K562 (cell line): ENCODE measurements around the gene TIFAB. TPM values are rescaled to one million over a fixed set of nuclear protein-coding genes. Genes with fewer than 3 reads are reported as not detected.
A peak's percentile ranks its signal among the peaks of the same experiment; 100 is the strongest.

Experiments
- ATAC-seq: fragments of 200-7000 bp; cut with Tn5 transposase; 3 replicates; pipeline ENCODE4 v1.9.1; 2020; ENCODE audit warnings: moderate library complexity
- BruUV-seq: library from RNA; stranded (reverse); fragments of 400-500 nt; replicated peaks from 2 replicates; lab custom pipeline; 2021; lab: Mats Ljungman, UMichigan
- CTCF ChIA-PET: fragments of 300-600 bp; formaldehyde crosslinking; extraction: SDS; loops from one replicate; lab custom pipeline; 2021; ENCODE audit warnings: low intra/inter-chr PET ratio; lab: Yijun Ruan, JAX
- POLR2A ChIA-PET: fragments of 300-600, 350-650 bp; sonication (Branson Sonifier 250); formaldehyde crosslinking; extraction: SDS; loops from one replicate; lab custom pipeline; 2021; ENCODE audit warnings: antibody characterized with exemption, inconsistent platforms; lab: Yijun Ruan, JAX
- DNase-seq, 4 experiments: peaks; one replicate each; pipeline versions ENCODE4 v3.0.0 to v3.0.0-alpha.2; 2011 to 2018; ENCODE audit warnings: low spot score in 3 of 4, mixed read lengths in 3 of 4; ENCODE audit errors: extremely low read depth in 1 of 4
- FAIRE-seq: peaks from 2 replicates; lab custom pipeline; 2011; peaks lifted over from hg19 to GRCh38; lab: Jason Lieb, UNC
- H2AFZ ChIP-seq: 2 replicates; pipeline ENCODE4 v1.6.0; 2011; ENCODE audit warnings: low read depth, low read length, control low read depth, inconsistent platforms
- H3K27ac ChIP-seq: fragments of 200-600 bp; 3 replicates; pipeline ENCODE4 v1.8.0; 2011; ENCODE audit warnings: low read depth, mild to moderate bottlenecking, control low read depth, inconsistent platforms, low read length, moderate library complexity, mixed read lengths; ENCODE audit errors: extremely low read depth
- H3K27me3 ChIP-seq, 2 experiments: fragments of 300-600 bp in 1 of 2; 2 replicates in 1 of 2; 3 replicates in 1 of 2; pipeline versions ENCODE4 v1.6.0 to v1.8.0; 2011; ENCODE audit warnings: inconsistent platforms in 2 of 2, low read length in 2 of 2, mild to moderate bottlenecking in 1 of 2, mixed read lengths in 1 of 2, moderate library complexity in 1 of 2; ENCODE audit not compliant: control insufficient read depth in 2 of 2, insufficient read depth in 2 of 2
- H3K36me3 ChIP-seq: fragments of 300-600 bp; 3 replicates; pipeline ENCODE4 v1.8.0; 2011; ENCODE audit warnings: mild to moderate bottlenecking, low read length, inconsistent platforms; ENCODE audit not compliant: control insufficient read depth, insufficient read depth
- H3K4me1 ChIP-seq, 2 experiments: fragments of 200-600 bp in 1 of 2; replicated peaks in 1 of 2; 2 replicates in 1 of 2; 3 replicates in 1 of 2; pipeline versions ENCODE4 v1.5.1 to v1.8.0; 2011; ENCODE audit warnings: inconsistent platforms in 2 of 2, low read length in 2 of 2, mild to moderate bottlenecking in 1 of 2, mixed read lengths in 1 of 2, moderate library complexity in 1 of 2; ENCODE audit not compliant: control insufficient read depth in 2 of 2, insufficient read depth in 2 of 2
- H3K4me2 ChIP-seq: 2 replicates; pipeline ENCODE4 v1.6.1; 2011; ENCODE audit warnings: low read length, control low read depth, inconsistent platforms, mixed read lengths; ENCODE audit not compliant: insufficient read depth
- H3K4me3 ChIP-seq: fragments of 200-600 bp; sonication (generic), shearing (Covaris generic); 2 replicates; pipeline ENCODE4 v1.5.1; 2016; ENCODE audit warnings: control low read depth, inconsistent platforms
- H3K79me2 ChIP-seq: fragments of 200-600 bp; 3 replicates; pipeline ENCODE4 v1.8.0; 2011; ENCODE audit warnings: low read length, inconsistent platforms; ENCODE audit not compliant: control insufficient read depth, insufficient read depth
- H3K9ac ChIP-seq, 2 experiments: 2 replicates each; pipeline versions ENCODE4 v1.6.0 to v1.6.1; 2011; ENCODE audit warnings: low read depth in 2 of 2, low read length in 2 of 2, control low read depth in 1 of 2, inconsistent platforms in 1 of 2, mild to moderate bottlenecking in 1 of 2, mixed read lengths in 1 of 2; ENCODE audit not compliant: insufficient read depth in 1 of 2
- H3K9me1 ChIP-seq: one replicate; pipeline ENCODE4 v1.6.0; 2011; ENCODE audit warnings: inconsistent platforms, mild to moderate bottlenecking, low read length, moderate library complexity; ENCODE audit not compliant: control insufficient read depth, insufficient read depth
- H3K9me3 ChIP-seq: replicated peaks from 2 replicates; pipeline ENCODE4 v1.5.1; 2011; ENCODE audit warnings: low read depth, low read length, inconsistent platforms; ENCODE audit not compliant: control insufficient read depth, insufficient read depth
- H4K20me1 ChIP-seq: replicated peaks from 2 replicates; pipeline ENCODE4 v1.6.1; 2011; ENCODE audit warnings: low read length, inconsistent platforms, mixed read lengths; ENCODE audit not compliant: control insufficient read depth, insufficient read depth
- ARID2 ChIP-seq: fragments of 450-650 bp; IDR thresholded peaks from 2 replicates; pipeline ENCODE4 v1.6.1; 2017; ENCODE audit warnings: antibody characterized with exemption, mild to moderate bottlenecking
- CEBPG ChIP-seq, 3 experiments: fragments of 200-800 bp in 1 of 3; sonication (Bioruptor generic) in 1 of 3; sonication (generic) in 1 of 3; formaldehyde crosslinking in 1 of 3; IDR thresholded peaks in 2 of 3; conservative IDR thresholded peaks in 1 of 3; 2 replicates each; pipeline versions ENCODE4 v1.6.1 to v1.8.0; 2016 to 2022; ENCODE audit warnings: missing compliant biosample characterization in 2 of 3, missing genetic modification characterization in 2 of 3, mild to moderate bottlenecking in 1 of 3, missing genetic modification reagents in 1 of 3
- CTCF ChIP-seq, 3 experiments: IDR thresholded peaks in 2 of 3; conservative IDR thresholded peaks in 1 of 3; 2 replicates each; pipeline ENCODE4 v1.5.1; 2011 to 2012; ENCODE audit warnings: low read length in 3 of 3, mild to moderate bottlenecking in 3 of 3, control low read depth in 2 of 3, improper control_type of control experiment in 1 of 3, inconsistent platforms in 1 of 3, low read depth in 1 of 3, mixed read lengths in 1 of 3, moderate library complexity in 1 of 3; ENCODE audit not compliant: insufficient read depth in 2 of 3
- SAFB2 ChIP-seq: fragments of 200-400 bp; formaldehyde crosslinking; IDR thresholded peaks from 2 replicates; pipeline ENCODE4 v1.6.1; 2018; ENCODE audit warnings: borderline replicate concordance, low read length, low read depth, moderate library complexity; ENCODE audit not compliant: severe bottlenecking
- XRCC3 ChIP-seq: fragments of 450-650 bp; IDR thresholded peaks from 2 replicates; pipeline ENCODE4 v1.6.1; 2017; ENCODE audit warnings: mild to moderate bottlenecking, moderate library complexity
- ZNF436 ChIP-seq: fragments of 250-450, 450-650 bp; sonication (Bioruptor Pico); formaldehyde crosslinking; IDR thresholded peaks from 2 replicates; pipeline ENCODE4 v1.7.0; 2020; ENCODE audit warnings: mild to moderate bottlenecking
- WGBS: fragments of 100-300 bp; shearing (Covaris generic); methylation state at CpG from one replicate; pipeline ENCODE4 v1.1.6; 2016; ENCODE audit warnings: low coverage, mixed read lengths; ENCODE audit not compliant: insufficient coverage; ENCODE audit errors: missing lambda C conversion rate; 5-methylcytosine and 5-hydroxymethylcytosine counted together
- in situ Hi-C: fragments of 300-500 bp; cut with MboI; formaldehyde crosslinking; loops from 4 replicates; pipeline ENCODE4 v1.15.0; 2018; ENCODE audit warnings: inconsistent platforms, mixed read lengths
- intact Hi-C: fragments of 100-400 bp; cut with micrococcal nuclease; formaldehyde crosslinking; loops from 2 replicates; pipeline ENCODE4 v1.14.2; 2022
- polyA plus RNA-seq, 8 experiments: library from polyadenylated mRNA; depleted of rRNA in 4 of 8; stranded (reverse) in 5 of 8; unstranded in 3 of 8; fragments of >200 nt; fragmentation: Nextera tagmentation in 2 of 8; fragmentation: Illumina TruSeq in 1 of 8; extraction: Ambion mirVana in 2 of 8; extraction: Trizol in 1 of 8; gene quantifications; 2 replicates each; pipeline versions ENCODE4 v1.2.1 to v1.2.3, GENCODE V29; 2011 to 2014; ENCODE audit warnings: inconsistent platforms in 1 of 8, missing spikeins in 1 of 8
- total RNA-seq, 7 experiments: library from RNA; depleted of rRNA in 6 of 7; stranded (reverse); fragments of >200 nt in 6 of 7; fragmentation: Illumina TruSeq in 2 of 7; extraction: Trizol in 2 of 7; gene quantifications; 2 replicates each; pipeline versions ENCODE4 v1.2.1 to v1.2.3, GENCODE V29; 2011 to 2021; ENCODE audit warnings: low replicate concordance in 1 of 7

The TIFAB gene
- total and polyA plus RNA-seq, 9 of the 15 experiments (the other 6 are each of a cell fraction or from before 2014, with no cell fraction given), result not detected

- no peak overlapping the region for H3K9ac ChIP-seq
- no peaks in the 10 kb centered on the region for H3K79me2 ChIP-seq
- H3K9me1 ChIP-seq, result no peaks in the 10 kb centered on the region
- no peaks in the 10 kb centered on the region for H3K9me3 ChIP-seq
- peaks cover 24 to 30% of the 10 kb centered on the region in 2 experiments for H3K4me1 ChIP-seq
- WGBS, result 50% methylated on average over 6 of the region's 6 CpGs
- peak overlapping the region; percentile 72 for H2AFZ ChIP-seq
- DNase-seq, result no peak
- H3K27ac ChIP-seq, result no peak overlapping the region
- no peaks in the 10 kb centered on the region for H3K36me3 ChIP-seq
- intact Hi-C loops (no loop called here), in situ Hi-C loops (no loop called here)
- ATAC-seq, result no peak
- H3K4me2 ChIP-seq, result no peak overlapping the region
- TF ChIP-seq CTCF (IDR thresholded peaks at IDR 0.05 in 2 of 3, conservative IDR thresholded peaks at IDR 0.05 in 1 of 3; ENCODE audit: insufficient read depth in 2 of 3, low read depth in 1 of 3, low read length in 3 of 3), result no peak
- TF ChIP-seq ARID2, result no peak
- TF ChIP-seq XRCC3, result no peak
- TF ChIP-seq CEBPG (CRISPR knock-in tag; IDR thresholded peaks at IDR 0.05), result no peak
- TF ChIP-seq CEBPG (tag; conservative IDR thresholded peaks at IDR 0.05 in 1 of 2, IDR thresholded peaks at IDR 0.05 in 1 of 2), result no peak
- TF ChIP-seq ZNF436, result no peak
- no peak for TF ChIP-seq SAFB2
- FAIRE-seq, result no peak
- H4K20me1 ChIP-seq, result no peaks in the 10 kb centered on the region
- POLR2A ChIA-PET, result interaction anchor here (0.6 to 1.4 kb wide), 3 partner anchors 11 to 790 kb away, joined by 3 to 4 read pairs (median 4); no protein-coding TSS in a partner anchor
- BruUV-seq, result no TSS peak
- H3K27me3 ChIP-seq, result no peaks in the 10 kb centered on the region
- CTCF ChIA-PET, result no interaction called here
- no peak overlapping the region for H3K4me3 ChIP-seq
These were observed 11.2 kb downstream of the TIFAB start for GRCh38 chr5:135440916-135441315.
